CD14-positive monocyte (primary cell): ENCODE data around the gene DHX9. TPM values are rescaled to one million over a fixed set of nuclear protein-coding genes. Genes with fewer than 3 reads are reported as not detected.
"Not testable (repeated sequence)": the region's sequence is repeated elsewhere in the genome, so short reads cannot be mapped to it uniquely, and the experiment has no call there.

Source experiments
- DNase-seq, 3 donors: peaks; one replicate each; pipeline ENCODE4 v3.0.0-alpha.2; 2011 to 2022
- H2AFZ ChIP-seq: 2 replicates; pipeline ENCODE4 v1.6.0; 2012; ENCODE audit warnings: mild to moderate bottlenecking, low read depth, low read length, inconsistent platforms; ENCODE audit not compliant: insufficient read depth, poor library complexity, severe bottlenecking
- H3K27ac ChIP-seq, 2 donors: 1 replicate in 1 of 2; 2 replicates in 1 of 2; pipeline ENCODE4 v1.5.1; 2012 to 2013; ENCODE audit warnings: low read length in 2 of 2, control low read depth in 1 of 2, inconsistent platforms in 1 of 2, low read depth in 1 of 2, mild to moderate bottlenecking in 1 of 2
- H3K27me3 ChIP-seq, 2 donors: one replicate each; pipeline versions ENCODE4 v1.6.0 to v1.6.1; 2011 to 2013; ENCODE audit warnings: low read length in 2 of 2; ENCODE audit not compliant: control insufficient read depth in 2 of 2, insufficient read depth in 2 of 2
- H3K36me3 ChIP-seq, 2 donors: replicated peaks in 1 of 2; 1 replicate in 1 of 2; 2 replicates in 1 of 2; pipeline versions ENCODE4 v1.5.1 to v1.6.1; 2012 to 2013; ENCODE audit warnings: low read length in 2 of 2, control low read depth in 1 of 2, inconsistent platforms in 1 of 2, mild to moderate bottlenecking in 1 of 2; ENCODE audit not compliant: insufficient read depth in 2 of 2, control insufficient read depth in 1 of 2
- H3K4me1 ChIP-seq, 2 donors: 1 replicate in 1 of 2; 2 replicates in 1 of 2; pipeline versions ENCODE4 v1.5.1 to v1.6.1; 2012 to 2013; ENCODE audit warnings: low read length in 2 of 2, control low read depth in 1 of 2, inconsistent platforms in 1 of 2, mild to moderate bottlenecking in 1 of 2, moderate library complexity in 1 of 2; ENCODE audit not compliant: insufficient read depth in 2 of 2, control insufficient read depth in 1 of 2
- H3K4me2 ChIP-seq: replicated peaks from 2 replicates; pipeline ENCODE3; 2012; ENCODE audit warnings: low read length, moderate library complexity, mild to moderate bottlenecking; ENCODE audit not compliant: poor library complexity, severe bottlenecking; ENCODE audit errors: extremely low read depth
- H3K4me3 ChIP-seq, 3 experiments: fragments of 200-600 bp in 1 of 3; sonication (generic) in 1 of 3; replicated peaks in 1 of 3; 1 replicate in 2 of 3; 2 replicates in 1 of 3; pipeline ENCODE4 v1.5.1; 2011 to 2013; ENCODE audit warnings: low read length in 3 of 3, mild to moderate bottlenecking in 3 of 3, control low read depth in 2 of 3, low read depth in 2 of 3, inconsistent platforms in 1 of 3, moderate library complexity in 1 of 3
- H3K79me2 ChIP-seq: 2 replicates; pipeline ENCODE4 v1.6.0; 2012; ENCODE audit warnings: mild to moderate bottlenecking, control low read depth, inconsistent platforms, low read length, moderate library complexity; ENCODE audit not compliant: insufficient read depth
- H3K9ac ChIP-seq: 2 replicates; pipeline ENCODE4 v1.6.0; 2017; ENCODE audit warnings: low read length, mild to moderate bottlenecking; ENCODE audit not compliant: insufficient read depth, poor library complexity, severe bottlenecking
- H3K9me3 ChIP-seq, 2 donors: replicated peaks in 1 of 2; 1 replicate in 1 of 2; 2 replicates in 1 of 2; pipeline versions ENCODE4 v1.5.1 to v1.6.1; 2012 to 2013; ENCODE audit warnings: low read length in 2 of 2, control low read depth in 1 of 2; ENCODE audit not compliant: control insufficient read depth in 1 of 2, insufficient read depth in 1 of 2
- H4K20me1 ChIP-seq: 2 replicates; pipeline ENCODE4 v1.6.0; 2012; ENCODE audit warnings: mild to moderate bottlenecking, low read length, control low read depth, moderate library complexity; ENCODE audit not compliant: insufficient read depth
- H3K27ac Mint-ChIP-seq, 7 donors: one replicate each; pipeline ENCODE4 v1.8.0; 2020; ENCODE audit warnings: mild to moderate bottlenecking in 7 of 7, mixed read lengths in 7 of 7, moderate library complexity in 6 of 7, inconsistent platforms in 2 of 7
- H3K27me3 Mint-ChIP-seq, 3 donors: one replicate each; pipeline ENCODE4 v1.8.0; 2021 to 2022; ENCODE audit warnings: low read depth in 3 of 3, mild to moderate bottlenecking in 3 of 3, mixed read lengths in 3 of 3, moderate library complexity in 3 of 3, inconsistent platforms in 1 of 3
- H3K36me3 Mint-ChIP-seq, 2 donors: one replicate each; pipeline ENCODE4 v1.8.0; 2020; ENCODE audit warnings: mixed read lengths in 2 of 2, inconsistent platforms in 1 of 2, mild to moderate bottlenecking in 1 of 2
- H3K4me1 Mint-ChIP-seq: one replicate; pipeline ENCODE4 v1.8.0; 2020; ENCODE audit warnings: mild to moderate bottlenecking, mixed read lengths
- H3K4me3 Mint-ChIP-seq, 2 donors: one replicate each; pipeline ENCODE4 v1.8.0; 2020; ENCODE audit warnings: mild to moderate bottlenecking in 2 of 2, mixed read lengths in 2 of 2, moderate library complexity in 1 of 2
- H3K9me3 Mint-ChIP-seq, 7 donors: one replicate each; pipeline ENCODE4 v1.8.0; 2020 to 2022; ENCODE audit warnings: mixed read lengths in 7 of 7, mild to moderate bottlenecking in 6 of 7, moderate library complexity in 6 of 7, inconsistent platforms in 2 of 7
- CTCF ChIP-seq: fragments of 200-600 bp; IDR thresholded peaks from one replicate; pipeline ENCODE4 v1.8.0; 2022; ENCODE audit warnings: antibody characterized with exemption, mild to moderate bottlenecking
- WGBS: methylation state at CpG from one replicate; pipeline ENCODE4 v1.1.5; 2013; ENCODE audit warnings: missing lambda C conversion rate; ENCODE audit not compliant: insufficient coverage; 5-methylcytosine and 5-hydroxymethylcytosine counted together
- intact Hi-C, 2 donors: fragments of 100-400 bp; cut with micrococcal nuclease; formaldehyde crosslinking; loops; one replicate each; pipeline versions ENCODE4 v1.15.0 to v1.15.1; 2023
- polyA plus RNA-seq, 3 donors: library from polyadenylated mRNA; depleted of rRNA in 1 of 3; unstranded in 2 of 3; stranded (reverse) in 1 of 3; fragments of 300-500 nt in 2 of 3; fragments of >200 nt in 1 of 3; fragmentation: Illumina TruSeq in 2 of 3; gene quantifications; 1 replicate in 2 of 3; 2 replicates in 1 of 3; pipeline ENCODE4 v1.2.3, GENCODE V29; 2012 to 2021

DHX9 gene
- polyA plus RNA-seq, 3 donors, result 57.9 to 71.5 (median 58.5) TPM

DNA sequence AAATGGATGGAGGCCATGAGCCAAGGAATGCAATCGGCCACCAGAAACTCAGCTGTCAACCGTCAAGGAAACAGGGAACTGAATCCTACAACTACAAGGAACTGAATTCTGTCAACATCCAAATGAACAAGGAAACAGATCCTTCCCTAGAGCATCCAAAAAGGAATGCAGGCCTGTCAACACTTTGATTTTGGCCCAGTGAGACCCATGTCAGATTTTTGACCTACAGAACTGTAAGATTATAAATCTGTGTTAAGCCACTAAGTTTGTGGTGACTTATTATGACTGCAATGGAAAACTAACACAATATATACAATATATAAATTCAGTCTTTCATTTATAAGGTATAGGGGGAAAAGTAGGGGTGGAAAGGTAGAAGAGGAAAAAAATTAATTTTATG is 58.5 kb downstream of the DHX9 start:
- no peak for DNase-seq
- H3K27me3 Mint-ChIP-seq, result peaks cover 0 to 6% (median 0%) of the 10 kb centered on the region in 3 donors
- WGBS, result 23% methylated on average over 2 of the region's 2 CpGs

GRCh38 chr1:182901946-182902345 is 62.8 kb downstream of the DHX9 start:
- no CpG with 5 or more reads among the region's 5 CpGs for WGBS
- H3K27me3 Mint-ChIP-seq, H3K36me3 ChIP-seq, H3K4me1 ChIP-seq, H3K4me3 Mint-ChIP-seq, H4K20me1 ChIP-seq, H3K36me3 Mint-ChIP-seq, H3K9me3 ChIP-seq, H2AFZ ChIP-seq, DNase-seq, H3K27ac ChIP-seq, H3K79me2 ChIP-seq, intact Hi-C loops, H3K4me2 ChIP-seq, H3K9ac ChIP-seq, H3K4me3 ChIP-seq, H3K9me3 Mint-ChIP-seq, H3K27ac Mint-ChIP-seq, H3K27me3 ChIP-seq, H3K4me1 Mint-ChIP-seq: not testable (repeated sequence)

More for the DNA sequence above, 58.5 kb downstream of the DHX9 start:
- Histone ChIP-seq H3K4me2 (no peak overlapping the region), H3K27me3 (no peaks in the 10 kb centered on the region), H3K9ac (no peak overlapping the region), H3K36me3 (no peaks in the 10 kb centered on the region), H2AFZ (no peak overlapping the region), H3K79me2 (no peaks in the 10 kb centered on the region), H3K27ac (no peak overlapping the region), H3K9me3 (no peaks in the 10 kb centered on the region), H3K4me1 (no peaks in the 10 kb centered on the region), H4K20me1 (no peaks in the 10 kb centered on the region), H3K4me3 (no peak overlapping the region)
- intact Hi-C loops, result no loop called here
- no peak for TF ChIP-seq CTCF
- peaks cover 0 to 6% (median 2%) of the 10 kb centered on the region in 7 donors for H3K9me3 Mint-ChIP-seq
- no peaks in the 10 kb centered on the region for H3K36me3 Mint-ChIP-seq
- H3K27ac Mint-ChIP-seq, result no peak overlapping the region
- H3K4me3 Mint-ChIP-seq, result no peak overlapping the region
- H3K4me1 Mint-ChIP-seq, result no peaks in the 10 kb centered on the region
